Measurements from ENCODE around the gene RGS7.

GRCh38 chr1:241114699-241115233, 242.2 kb downstream of the RGS7 start:
- TF ChIP-seq, protein P1, sequence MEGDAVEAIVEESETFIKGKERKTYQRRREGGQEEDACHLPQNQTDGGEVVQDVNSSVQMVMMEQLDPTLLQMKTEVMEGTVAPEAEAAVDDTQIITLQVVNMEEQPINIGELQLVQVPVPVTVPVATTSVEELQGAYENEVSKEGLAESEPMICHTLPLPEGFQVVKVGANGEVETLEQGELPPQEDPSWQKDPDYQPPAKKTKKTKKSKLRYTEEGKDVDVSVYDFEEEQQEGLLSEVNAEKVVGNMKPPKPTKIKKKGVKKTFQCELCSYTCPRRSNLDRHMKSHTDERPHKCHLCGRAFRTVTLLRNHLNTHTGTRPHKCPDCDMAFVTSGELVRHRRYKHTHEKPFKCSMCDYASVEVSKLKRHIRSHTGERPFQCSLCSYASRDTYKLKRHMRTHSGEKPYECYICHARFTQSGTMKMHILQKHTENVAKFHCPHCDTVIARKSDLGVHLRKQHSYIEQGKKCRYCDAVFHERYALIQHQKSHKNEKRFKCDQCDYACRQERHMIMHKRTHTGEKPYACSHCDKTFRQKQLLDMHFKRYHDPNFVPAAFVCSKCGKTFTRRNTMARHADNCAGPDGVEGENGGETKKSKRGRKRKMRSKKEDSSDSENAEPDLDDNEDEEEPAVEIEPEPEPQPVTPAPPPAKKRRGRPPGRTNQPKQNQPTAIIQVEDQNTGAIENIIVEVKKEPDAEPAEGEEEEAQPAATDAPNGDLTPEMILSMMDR (IDR thresholded peaks at IDR 0.05), result no peak
- no peak for TF ChIP-seq POLR2A (IDR thresholded peaks at IDR 0.05)
- no peak for TF ChIP-seq POLR2AphosphoS5 (IDR thresholded peaks at IDR 0.05; ENCODE audit: insufficient read depth in 1 of 2, low read depth in 1 of 2)

All from vagina (tissue), 2 donors.